KOPT-K1 (cell line): ENCODE results near the gene GDE1.

Experiments
- H3K27ac ChIP-seq: fragments of 200-600 bp; sonication (generic); 2 replicates; pipeline ENCODE4 v1.5.1; 2016; ENCODE audit warnings: antibody characterized with exemption, mild to moderate bottlenecking, low read depth, low read length; ENCODE audit not compliant: poor library complexity, severe bottlenecking
- H3K36me3 ChIP-seq: fragments of 200-600 bp; sonication (generic); 2 replicates; pipeline ENCODE4 v1.5.1; 2017; ENCODE audit warnings: antibody characterized with exemption, mild to moderate bottlenecking, low read length, moderate library complexity; ENCODE audit not compliant: insufficient read depth
- H3K9me3 ChIP-seq: fragments of 200-600 bp; sonication (generic); 2 replicates; pipeline ENCODE4 v1.5.1; 2017; ENCODE audit warnings: antibody characterized with exemption, low read length, mild to moderate bottlenecking; ENCODE audit not compliant: insufficient read depth, poor library complexity, severe bottlenecking

Gene GDE1

DNA sequence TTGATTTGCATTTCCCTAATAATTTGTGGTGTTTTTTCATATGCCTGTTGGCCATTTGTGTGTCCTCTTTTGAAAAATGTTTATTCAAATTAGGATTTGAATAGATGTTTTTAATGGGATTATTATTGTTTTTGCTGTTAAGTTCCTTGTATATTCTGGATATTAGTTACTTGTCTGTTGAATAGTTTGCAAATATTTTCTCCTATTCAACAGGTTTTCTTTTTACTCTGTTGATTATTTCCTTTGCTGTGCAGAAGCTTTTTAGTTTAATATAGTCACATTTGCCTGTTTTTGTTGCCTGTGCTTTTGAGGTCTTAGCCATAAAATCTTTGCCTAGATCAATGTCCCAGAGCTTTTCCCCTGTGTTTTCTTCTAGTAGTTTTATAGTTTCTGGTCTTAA lies 9.6 kb downstream of the GDE1 start:
- peaks cover 98% of the 10 kb centered on the region for H3K36me3 ChIP-seq
- H3K27ac ChIP-seq: no peak overlapping the region
- no peaks in the 10 kb centered on the region for H3K9me3 ChIP-seq

GRCh38 chr16:19507867-19508266 lies 14.0 kb downstream of the GDE1 start:
- Histone ChIP-seq H3K9me3 (no peaks in the 10 kb centered on the region), H3K36me3 (peaks cover 97% of the 10 kb centered on the region), H3K27ac (no peak overlapping the region)

DNA sequence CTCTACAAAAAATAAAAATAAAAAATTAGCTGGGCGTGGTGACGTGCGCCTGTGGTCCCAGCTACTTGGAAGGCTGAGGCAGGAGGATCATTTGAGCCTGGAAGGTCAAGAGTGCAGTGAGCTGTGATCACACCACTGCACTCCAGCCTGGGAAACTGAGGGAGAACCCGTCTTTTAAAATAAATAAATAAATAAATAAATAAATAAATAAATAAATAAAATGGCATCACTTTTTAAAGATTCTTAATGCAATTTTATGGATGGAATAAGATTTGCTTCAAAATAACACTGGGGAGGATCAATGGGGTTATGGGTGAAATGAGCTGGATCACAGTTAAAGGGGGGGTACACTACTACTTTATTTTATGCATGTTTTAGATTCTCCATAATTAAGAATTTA lies 14.9 kb downstream of the GDE1 start:
- Histone ChIP-seq H3K9me3 (no peaks in the 10 kb centered on the region), H3K27ac (no peak overlapping the region), H3K36me3 (peaks cover 97% of the 10 kb centered on the region)

DNA sequence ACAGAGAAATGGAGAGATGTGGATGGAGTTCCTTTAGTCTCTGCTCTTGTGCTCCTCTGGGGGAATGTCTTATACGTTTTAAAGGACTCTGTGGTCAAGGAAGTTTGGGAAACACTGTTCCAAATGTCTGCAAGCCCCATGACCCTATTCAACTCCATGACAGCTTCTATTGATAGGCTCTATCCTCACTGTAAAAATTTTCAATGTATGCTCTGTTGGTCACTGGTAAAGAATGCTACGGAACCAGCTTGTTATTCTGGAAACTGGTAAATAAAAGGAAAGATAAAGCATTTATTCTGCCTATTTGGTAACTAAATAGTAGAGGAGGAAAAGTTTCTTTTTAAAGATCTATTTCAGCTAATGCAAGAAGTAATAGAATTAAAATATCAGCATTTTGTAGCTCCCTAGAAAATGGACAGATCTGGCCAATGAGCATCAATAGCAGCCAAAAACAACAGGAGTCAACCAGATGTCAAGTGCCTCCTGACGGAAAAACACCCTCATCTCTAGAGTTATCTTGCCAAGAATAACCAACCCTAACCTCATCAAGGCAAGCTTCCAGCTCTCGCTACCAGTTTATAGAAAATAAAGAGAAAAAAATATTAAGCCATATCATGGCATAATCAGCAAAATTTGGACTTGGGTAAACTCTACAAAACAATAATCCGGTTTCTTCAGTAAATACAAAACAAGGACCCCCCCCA lies 16.1 kb downstream of the GDE1 start:
- Histone ChIP-seq H3K36me3 (peaks cover 97% of the 10 kb centered on the region), H3K9me3 (no peaks in the 10 kb centered on the region), H3K27ac (no peak overlapping the region)

DNA sequence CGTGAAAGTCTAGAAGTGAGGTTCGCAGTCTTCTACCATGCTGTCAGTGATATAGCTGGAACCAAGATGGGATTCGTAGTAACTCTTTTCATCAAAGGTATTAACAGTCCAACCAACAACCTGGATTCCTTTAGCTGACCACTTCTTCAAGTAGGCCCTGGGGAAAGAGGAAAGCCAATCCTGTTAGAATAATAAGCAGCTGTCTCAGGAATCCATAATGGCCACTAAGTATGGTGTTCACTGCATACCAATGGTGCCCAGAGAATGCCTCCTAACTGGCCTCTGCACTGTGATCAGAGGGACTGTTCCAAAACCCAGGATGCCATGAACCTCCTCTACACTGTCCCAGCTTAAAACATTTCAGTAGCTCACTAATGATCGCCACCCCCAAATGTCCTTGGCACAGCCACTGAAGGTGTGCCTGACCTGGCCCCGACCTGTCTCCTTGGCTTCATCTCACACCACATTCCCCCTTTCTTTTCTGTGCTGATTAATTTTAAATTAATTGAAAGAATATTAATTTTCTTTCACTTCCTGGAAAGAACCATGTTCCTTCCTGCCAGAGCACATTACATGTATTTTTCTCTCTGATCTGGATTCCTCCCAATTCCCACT lies 18.3 kb downstream of the GDE1 start:
- peaks cover 95% of the 10 kb centered on the region for H3K36me3 ChIP-seq
- no peaks in the 10 kb centered on the region for H3K9me3 ChIP-seq
- H3K27ac ChIP-seq: no peak overlapping the region

GRCh38 chr16:19502395-19503131 lies 19.3 kb downstream of the GDE1 start:
- Histone ChIP-seq H3K27ac (no peak overlapping the region), H3K36me3 (peaks cover 92% of the 10 kb centered on the region), H3K9me3 (no peaks in the 10 kb centered on the region)

GRCh38 chr16:19499481-19499880 lies 22.4 kb downstream of the GDE1 start:
- Histone ChIP-seq H3K36me3 (peaks cover 63% of the 10 kb centered on the region), H3K9me3 (no peaks in the 10 kb centered on the region), H3K27ac (no peak overlapping the region)

DNA sequence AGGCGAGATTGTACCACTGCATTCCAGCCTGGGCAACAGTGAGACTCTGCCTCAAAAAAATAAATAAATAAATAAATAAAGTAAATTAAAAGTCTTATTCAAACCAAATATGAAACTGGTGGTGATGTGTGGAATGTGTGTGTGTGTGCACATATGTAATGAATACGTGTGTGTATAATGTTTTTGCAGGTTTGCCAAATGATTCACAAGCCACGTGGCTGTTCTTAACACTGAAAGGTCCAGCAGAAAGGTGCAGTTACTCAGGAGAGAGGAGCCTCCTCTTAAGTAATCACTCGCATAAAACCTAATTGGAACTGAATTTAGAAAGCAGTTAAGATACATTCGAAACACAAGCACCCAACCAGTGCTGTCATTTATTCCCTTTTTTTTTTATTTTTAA lies 22.9 kb downstream of the GDE1 start:
- peaks cover 59% of the 10 kb centered on the region for H3K36me3 ChIP-seq

DNA sequence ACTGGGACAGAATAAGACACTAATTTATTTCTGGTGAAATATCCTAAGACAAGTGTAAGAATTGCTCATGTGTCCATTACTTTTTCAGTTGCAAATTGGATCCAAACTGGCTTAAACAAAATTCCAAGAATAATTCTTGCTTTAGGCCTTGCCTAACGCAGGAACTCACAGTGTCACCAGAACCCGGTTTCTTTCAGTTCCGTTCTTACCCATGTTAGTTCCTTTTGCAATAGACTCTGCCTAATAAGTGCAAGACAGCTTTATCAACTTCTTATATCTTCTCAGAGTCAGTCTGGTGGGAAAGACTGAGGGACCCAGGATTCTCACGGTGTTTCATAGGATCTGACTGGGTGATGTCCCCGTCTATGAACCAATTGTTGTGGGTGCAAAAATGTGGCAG lies 24.7 kb downstream of the GDE1 start:
- Histone ChIP-seq H3K27ac (no peak overlapping the region), H3K9me3 (no peaks in the 10 kb centered on the region), H3K36me3 (peaks cover 40% of the 10 kb centered on the region)

More for the DNA sequence above, 22.9 kb downstream of the GDE1 start:
- Histone ChIP-seq H3K9me3 (no peaks in the 10 kb centered on the region), H3K27ac (no peak overlapping the region)

GRCh38 chr16:19490619-19491018 lies 31.3 kb downstream of the GDE1 start:
- Histone ChIP-seq H3K27ac (no peak overlapping the region), H3K9me3 (no peaks in the 10 kb centered on the region)

DNA sequence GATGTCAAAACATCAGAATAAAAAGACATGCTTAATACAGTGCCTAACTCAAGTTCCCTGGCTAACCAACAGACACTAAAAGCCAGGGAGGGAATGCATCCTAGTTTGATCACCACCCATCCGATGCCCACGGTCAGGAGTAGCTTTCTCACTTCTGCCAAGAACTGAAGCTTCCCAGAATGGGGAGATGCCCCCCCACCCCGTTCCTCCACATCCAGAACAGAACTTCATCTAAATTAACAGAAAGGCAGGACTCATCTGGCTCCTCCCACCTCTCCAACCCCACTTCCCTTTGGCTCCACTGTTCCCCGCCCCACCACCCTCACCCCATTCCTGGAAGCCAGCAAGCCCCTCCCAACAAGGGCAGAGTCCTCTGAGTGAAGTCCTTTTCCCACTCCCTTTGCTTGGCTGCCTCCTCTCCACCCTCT lies 33.7 kb downstream of the GDE1 start:
- Histone ChIP-seq H3K36me3 (no peaks in the 10 kb centered on the region), H3K27ac (no peak overlapping the region), H3K9me3 (no peaks in the 10 kb centered on the region)

More at GRCh38 chr16:19490619-19491018, 31.3 kb downstream of the GDE1 start:
- no peaks in the 10 kb centered on the region for H3K36me3 ChIP-seq

DNA sequence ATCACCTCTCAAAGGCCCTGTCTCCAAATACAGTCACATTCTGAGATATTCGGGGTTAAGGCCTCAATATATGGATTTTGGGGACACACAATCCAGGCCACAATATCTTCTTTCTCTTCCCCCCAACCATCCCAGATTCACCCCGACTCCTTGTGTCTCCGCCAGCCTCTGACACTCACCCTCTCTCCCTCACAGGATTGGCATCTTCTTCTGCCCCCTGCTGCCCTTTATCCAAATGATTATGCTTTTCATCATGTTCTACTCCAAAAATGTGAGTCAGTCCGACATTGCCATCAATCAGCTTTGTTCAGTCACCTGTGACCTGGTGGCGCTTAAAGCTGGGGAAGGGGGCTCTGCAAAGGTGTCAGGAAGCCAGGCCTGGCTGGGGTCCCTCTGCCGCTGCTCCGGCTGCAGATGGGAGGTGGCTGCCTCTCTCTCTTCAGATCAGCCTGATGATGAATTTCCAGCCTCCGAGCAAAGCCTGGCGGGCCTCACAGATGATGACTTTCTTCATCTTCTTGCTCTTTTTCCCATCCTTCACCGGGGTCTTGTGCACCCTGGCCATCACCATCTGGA lies 35.1 kb downstream of the GDE1 start:
- no peak overlapping the region for H3K27ac ChIP-seq
- H3K9me3 ChIP-seq: no peaks in the 10 kb centered on the region
- H3K36me3 ChIP-seq: no peaks in the 10 kb centered on the region

- Histone ChIP-seq H3K9me3 (no peaks in the 10 kb centered on the region), H3K27ac (no peak overlapping the region), H3K36me3 (no peaks in the 10 kb centered on the region)
Measured at GRCh38 chr16:19486051-19486450, 35.8 kb downstream of the GDE1 start.

GRCh38 chr16:19485611-19486010 lies 36.3 kb downstream of the GDE1 start:
- H3K36me3 ChIP-seq: no peaks in the 10 kb centered on the region
- H3K9me3 ChIP-seq: no peaks in the 10 kb centered on the region
- H3K27ac ChIP-seq: no peak overlapping the region

- Histone ChIP-seq H3K27ac (no peak overlapping the region), H3K9me3 (no peaks in the 10 kb centered on the region), H3K36me3 (no peaks in the 10 kb centered on the region)
Measured at GRCh38 chr16:19484096-19484495, 37.8 kb downstream of the GDE1 start.
